SK-N-SH treated with all-trans-retinoic acid at 6 μM for 48 hours (cell line): Measurements from ENCODE around the gene SDHB.

Experiments used
- ATAC-seq: fragments of 200-7000 bp; cut with Tn5 transposase; 3 replicates; pipeline ENCODE4 v1.9.1; 2020; ENCODE audit warnings: mild to moderate bottlenecking, moderate library complexity
- BACH2 ChIP-seq: fragments of 250-450 bp; sonication (Bioruptor Pico); IDR thresholded peaks from 2 replicates; pipeline ENCODE4 v1.9.0; 2021; ENCODE audit warnings: mild to moderate bottlenecking, borderline replicate concordance
- CREB5 ChIP-seq: fragments of 250-450 bp; sonication (Bioruptor Pico); IDR thresholded peaks from 2 replicates; pipeline ENCODE4 v1.5.1; 2020; ENCODE audit warnings: low read depth, mild to moderate bottlenecking, moderate library complexity
- CSDC2 ChIP-seq: fragments of 250-450 bp; sonication (Bioruptor Pico); IDR thresholded peaks from 2 replicates; pipeline ENCODE4 v1.5.0; 2020; ENCODE audit warnings: mild to moderate bottlenecking, moderate library complexity
- CSRNP3 ChIP-seq: fragments of 250-450 bp; sonication (Bioruptor Pico); IDR thresholded peaks from 2 replicates; pipeline ENCODE4 v1.5.1; 2021; ENCODE audit warnings: mild to moderate bottlenecking, moderate library complexity
- ESRRG ChIP-seq: fragments of 250-450 bp; sonication (Bioruptor Pico); IDR thresholded peaks from 2 replicates; pipeline ENCODE4 v1.6.1; 2021; ENCODE audit warnings: mild to moderate bottlenecking
- OSR1 ChIP-seq: fragments of 250-450 bp; sonication (Bioruptor Pico); IDR thresholded peaks from 2 replicates; pipeline ENCODE4 v1.8.0; 2022; ENCODE audit warnings: moderate library complexity, mild to moderate bottlenecking, inconsistent platforms
- PATZ1 ChIP-seq: fragments of 250-450 bp; sonication (Bioruptor Pico); IDR thresholded peaks from 2 replicates; pipeline ENCODE4 v1.8.0; 2020; ENCODE audit warnings: mild to moderate bottlenecking, moderate library complexity, borderline replicate concordance
- POU6F1 ChIP-seq: fragments of 250-450 bp; sonication (Bioruptor Pico); IDR thresholded peaks from 2 replicates; pipeline ENCODE4 v1.8.0; 2021; ENCODE audit warnings: low read depth, mild to moderate bottlenecking, moderate library complexity, borderline replicate concordance
- PPARA ChIP-seq: fragments of 250-450 bp; sonication (Bioruptor Pico); IDR thresholded peaks from 2 replicates; pipeline ENCODE4 v1.5.0; 2020; ENCODE audit warnings: mild to moderate bottlenecking, borderline replicate concordance
- RARB ChIP-seq: fragments of 250-450 bp; sonication (Bioruptor Pico); IDR thresholded peaks from 2 replicates; pipeline ENCODE4 v1.8.0; 2021; ENCODE audit warnings: mild to moderate bottlenecking, moderate library complexity
- SNAI2 ChIP-seq: fragments of 250-450 bp; sonication (Bioruptor Pico); IDR thresholded peaks from 2 replicates; pipeline ENCODE4 v1.5.0; 2020; ENCODE audit warnings: mild to moderate bottlenecking, moderate library complexity
- TCF4 ChIP-seq: fragments of 250-450 bp; sonication (Bioruptor Pico); IDR thresholded peaks from 2 replicates; pipeline ENCODE4 v1.8.0; 2021; ENCODE audit warnings: mild to moderate bottlenecking, moderate library complexity, borderline replicate concordance
- TOX ChIP-seq: fragments of 250-450 bp; sonication (Bioruptor Pico); IDR thresholded peaks from 2 replicates; pipeline ENCODE4 v1.8.0; 2021; ENCODE audit warnings: mild to moderate bottlenecking, moderate library complexity, borderline replicate concordance
- TSHZ2 ChIP-seq: fragments of 250-450 bp; sonication (Bioruptor Pico); IDR thresholded peaks from 2 replicates; pipeline ENCODE4 v1.5.0; 2020; ENCODE audit warnings: mild to moderate bottlenecking, moderate library complexity
- ZC3H10 ChIP-seq: fragments of 250-450 bp; sonication (Bioruptor Pico); IDR thresholded peaks from 2 replicates; pipeline ENCODE4 v1.5.1; 2021; ENCODE audit warnings: mild to moderate bottlenecking, moderate library complexity
- ZFP3 ChIP-seq: fragments of 250-450 bp; sonication (Bioruptor Pico); IDR thresholded peaks from 2 replicates; pipeline ENCODE4 v1.5.0; 2020; ENCODE audit warnings: mild to moderate bottlenecking, moderate library complexity
- ZFP30 ChIP-seq: fragments of 450-650 bp; formaldehyde crosslinking; IDR thresholded peaks from 2 replicates; pipeline ENCODE4 v1.5.0; 2022; ENCODE audit warnings: mild to moderate bottlenecking, moderate library complexity
- ZNF565 ChIP-seq: fragments of 450-650 bp; formaldehyde crosslinking; conservative IDR thresholded peaks from 2 replicates; pipeline ENCODE4 v1.5.0; 2020; ENCODE audit warnings: low read depth, mild to moderate bottlenecking, moderate library complexity
- ZNF70 ChIP-seq: fragments of 450-650 bp; formaldehyde crosslinking; IDR thresholded peaks from 2 replicates; pipeline ENCODE4 v1.5.0; 2020; ENCODE audit warnings: mild to moderate bottlenecking, moderate library complexity
- ZNF8 ChIP-seq: fragments of 450-650 bp; formaldehyde crosslinking; IDR thresholded peaks from 2 replicates; pipeline ENCODE4 v1.5.0; 2020; ENCODE audit warnings: mild to moderate bottlenecking, moderate library complexity

The SDHB gene

GRCh38 chr1:17027403-17027802 lies 26.4 kb downstream of the SDHB start:
- ATAC-seq: no peak

GRCh38 chr1:17024721-17025120 lies 29.1 kb downstream of the SDHB start:
- no peak for ATAC-seq
- TF ChIP-seq ZNF70 (no peak), TSHZ2 (CRISPR knock-in tag) (no peak)

More at GRCh38 chr1:17027403-17027802, 26.4 kb downstream of the SDHB start:
- TF ChIP-seq BACH2 (CRISPR knock-in tag): no peak
- TF ChIP-seq CSRNP3 (CRISPR knock-in tag): no peak
- TF ChIP-seq CREB5 (CRISPR knock-in tag): no peak
- no peak for TF ChIP-seq CSDC2
- no peak for TF ChIP-seq SNAI2 (CRISPR knock-in tag)
- TF ChIP-seq RARB: no peak
- TF ChIP-seq ZC3H10: no peak
- TF ChIP-seq POU6F1 (CRISPR knock-in tag): no peak
- TF ChIP-seq ESRRG (CRISPR knock-in tag): no peak
- no peak for TF ChIP-seq OSR1 (CRISPR knock-in tag)
- no peak for TF ChIP-seq ZNF565 (CRISPR knock-in tag)
- TF ChIP-seq PATZ1 (CRISPR knock-in tag): no peak
- no peak for TF ChIP-seq ZNF8 (CRISPR knock-in tag)
- TF ChIP-seq ZFP30 (CRISPR knock-in tag): no peak

GRCh38 chr1:17023573-17023972 lies 30.3 kb downstream of the SDHB start:
- ATAC-seq: no peak
- no peak for TF ChIP-seq RARB
- TF ChIP-seq ESRRG (CRISPR knock-in tag): no peak
- no peak for TF ChIP-seq ZFP3
- TF ChIP-seq ZNF565 (CRISPR knock-in tag): no peak
- no peak for TF ChIP-seq PPARA (CRISPR knock-in tag)
- no peak for TF ChIP-seq TCF4 (CRISPR knock-in tag)
- no peak for TF ChIP-seq TSHZ2 (CRISPR knock-in tag)
- no peak for TF ChIP-seq ZNF70
- TF ChIP-seq TOX (CRISPR knock-in tag): no peak
- TF ChIP-seq ZC3H10: no peak
- no peak for TF ChIP-seq CSDC2
- no peak for TF ChIP-seq OSR1 (CRISPR knock-in tag)
- TF ChIP-seq POU6F1 (CRISPR knock-in tag): no peak
- no peak for TF ChIP-seq SNAI2 (CRISPR knock-in tag)
